Aorta (tissue), 5 donors: ENCODE data around the gene SKAP2. TPM values are rescaled to one million over a fixed set of nuclear protein-coding genes. Genes with fewer than 3 reads are reported as not detected.

ENCODE experiments used
- ATAC-seq: fragments of 200-7000 bp; cut with Tn5 transposase; one replicate; pipeline ENCODE4 v1.9.1; 2022; ENCODE audit warnings: moderate library complexity; ENCODE audit not compliant: low FRiP score
- DNase-seq, 2 donors: peaks; one replicate each; pipeline ENCODE4 v3.0.0-alpha.2; 2020
- H3K27ac ChIP-seq, 2 donors: one replicate each; pipeline ENCODE4 v1.5.1; 2013; ENCODE audit warnings: low read length in 2 of 2, mild to moderate bottlenecking in 2 of 2, moderate library complexity in 2 of 2, control low read depth in 1 of 2, inconsistent platforms in 1 of 2, low read depth in 1 of 2
- H3K27me3 ChIP-seq, 2 donors: one replicate each; pipeline ENCODE4 v1.6.1; 2013; ENCODE audit warnings: control low read depth in 1 of 2, low read length in 1 of 2, mild to moderate bottlenecking in 1 of 2, moderate library complexity in 1 of 2; ENCODE audit not compliant: insufficient read depth in 2 of 2, control insufficient read depth in 1 of 2
- H3K36me3 ChIP-seq, 2 donors: one replicate each; pipeline ENCODE4 v1.6.1; 2013; ENCODE audit warnings: control low read depth in 1 of 2, low read length in 1 of 2, mild to moderate bottlenecking in 1 of 2; ENCODE audit not compliant: insufficient read depth in 2 of 2, control insufficient read depth in 1 of 2
- H3K4me1 ChIP-seq, 2 donors: one replicate each; pipeline ENCODE4 v1.6.1; 2013; ENCODE audit warnings: low read length in 2 of 2, control low read depth in 1 of 2, mild to moderate bottlenecking in 1 of 2, moderate library complexity in 1 of 2; ENCODE audit not compliant: insufficient read depth in 2 of 2, control insufficient read depth in 1 of 2
- H3K4me3 ChIP-seq, 2 donors: one replicate each; pipeline ENCODE4 v1.5.1; 2013; ENCODE audit warnings: low read length in 2 of 2, control low read depth in 1 of 2, mild to moderate bottlenecking in 1 of 2
- H3K9me3 ChIP-seq: one replicate; pipeline ENCODE4 v1.6.1; 2013; ENCODE audit warnings: mild to moderate bottlenecking, low read length; ENCODE audit not compliant: control insufficient read depth
- WGBS, 2 donors: extraction: QIAGEN DNeasy Blood & Tissue Kit; methylation state at CpG; one replicate each; pipeline ENCODE4 v1.1.7; 2013; 5-methylcytosine and 5-hydroxymethylcytosine counted together
- intact Hi-C, 2 donors: fragments of 100-400 bp; cut with DNase I; formaldehyde crosslinking; loops; one replicate each; pipeline versions ENCODE4 v1.14.2 to v1.15.0; 2022
- polyA plus RNA-seq, 2 donors: library from polyadenylated mRNA; stranded (reverse); fragments of 200-250 nt; gene quantifications; one replicate each; pipeline ENCODE4 v1.2.3, GENCODE V29; 2013
- total RNA-seq, 2 donors: library from RNA; stranded (reverse); fragmentation: NEBNext Ultra II Directional; extraction: Animal tissue kit (Norgen Biotek cat#: 25700); gene quantifications; one replicate each; pipeline ENCODE4 v1.2.1, GENCODE V29; 2021
- donor health status: healthy with polysubstance abuse.
- donor health status: Bipolar disorder and iron deficiency.
- donor health status: DM: no; HTN: no; CAD: no.
- donor health status: DM: no; HTN: no; CAD: no.
- donor health status: DM: yes; HTN: yes; CAD: no.

Gene SKAP2
- total and polyA plus RNA-seq, 4 donors, result 11.4 to 48.5 (median 27.9) TPM

DNA sequence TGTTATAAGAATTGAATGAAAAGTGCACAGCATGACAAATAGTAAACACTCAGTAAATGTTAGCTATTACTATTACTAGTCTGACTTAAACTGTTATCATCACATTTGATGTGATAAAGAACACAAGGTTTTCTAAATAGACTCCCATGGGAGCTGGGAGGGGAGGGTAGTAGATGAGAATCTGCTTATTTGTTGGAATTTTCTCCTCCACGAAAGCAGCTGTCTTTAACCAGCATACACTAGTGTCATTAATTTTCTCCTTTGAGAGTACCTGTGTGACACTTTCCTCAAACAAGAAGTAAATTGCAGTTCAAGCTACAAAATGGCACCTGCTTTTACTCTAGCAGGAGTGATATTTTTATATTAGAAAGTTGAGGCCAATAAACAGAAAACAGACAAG is 200.1 kb downstream of the SKAP2 start:
- WGBS, 2 donors, result 86 to 93% methylated on average over 1 of the region's 1 CpG
- Histone ChIP-seq H3K36me3 (no peaks in the 10 kb centered on the region), H3K4me1 (no peaks in the 10 kb centered on the region), H3K27me3 (no peaks in the 10 kb centered on the region), H3K27ac (no peak overlapping the region), H3K4me3 (no peak overlapping the region), H3K9me3 (no peaks in the 10 kb centered on the region)
- intact Hi-C loops, result no loop called here
- ATAC-seq (no peak), DNase-seq (no peak)

DNA sequence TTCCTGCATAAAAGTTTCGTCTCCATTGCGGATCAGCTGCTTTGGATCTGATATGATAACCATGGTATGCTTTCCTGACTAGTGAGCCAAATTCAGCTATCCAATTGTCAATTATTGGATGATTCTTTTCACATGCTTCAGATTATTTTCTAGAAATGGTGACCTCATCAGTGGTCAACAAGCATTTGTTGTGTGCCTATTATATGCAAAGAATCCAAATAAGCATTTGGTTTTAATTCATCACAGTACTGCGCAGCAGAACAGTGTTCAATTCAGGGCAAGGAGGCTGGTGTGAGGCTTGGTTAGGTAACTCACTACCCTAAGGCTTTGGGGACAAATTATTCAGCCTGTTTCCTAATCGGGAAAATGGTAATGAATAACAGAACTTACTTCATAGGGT is 200.5 kb downstream of the SKAP2 start:
- no peak for ATAC-seq
- H3K27me3 ChIP-seq, result no peaks in the 10 kb centered on the region
- no peaks in the 10 kb centered on the region for H3K4me1 ChIP-seq
- WGBS, 2 donors, result 86 to 92% methylated on average over 4 of the region's 4 CpGs
- H3K4me3 ChIP-seq, result no peak overlapping the region
- intact Hi-C loops, result no loop called here
- H3K36me3 ChIP-seq, result no peaks in the 10 kb centered on the region
- no peaks in the 10 kb centered on the region for H3K9me3 ChIP-seq
- no peak overlapping the region for H3K27ac ChIP-seq
- DNase-seq, result no peak

DNA sequence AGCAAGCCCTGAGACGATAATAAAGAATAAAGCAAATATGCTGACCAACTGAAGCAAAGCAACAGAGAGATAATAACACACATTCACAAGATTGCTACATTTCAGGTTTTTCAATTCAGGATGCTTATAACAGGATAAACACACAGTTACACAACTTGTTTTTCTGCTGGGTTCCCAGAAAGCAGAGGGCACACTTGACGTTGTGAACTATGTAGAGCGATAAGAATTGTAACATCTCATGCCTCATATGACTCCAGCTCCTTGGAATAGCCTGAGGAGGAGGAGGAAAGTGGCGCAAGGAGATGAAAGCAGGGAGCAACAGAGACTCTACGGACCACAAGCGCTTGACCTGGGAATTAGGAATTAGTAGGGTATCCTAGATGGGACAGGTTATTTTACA is 201.7 kb downstream of the SKAP2 start:
- Histone ChIP-seq H3K27ac (no peak overlapping the region), H3K27me3 (no peaks in the 10 kb centered on the region), H3K4me3 (no peak overlapping the region), H3K9me3 (no peaks in the 10 kb centered on the region), H3K4me1 (no peaks in the 10 kb centered on the region), H3K36me3 (no peaks in the 10 kb centered on the region)
- no peak for DNase-seq
- no peak for ATAC-seq
- WGBS, 2 donors, result 90 to 91% methylated on average over 6 of the region's 6 CpGs
- intact Hi-C loops, result no loop called here

DNA sequence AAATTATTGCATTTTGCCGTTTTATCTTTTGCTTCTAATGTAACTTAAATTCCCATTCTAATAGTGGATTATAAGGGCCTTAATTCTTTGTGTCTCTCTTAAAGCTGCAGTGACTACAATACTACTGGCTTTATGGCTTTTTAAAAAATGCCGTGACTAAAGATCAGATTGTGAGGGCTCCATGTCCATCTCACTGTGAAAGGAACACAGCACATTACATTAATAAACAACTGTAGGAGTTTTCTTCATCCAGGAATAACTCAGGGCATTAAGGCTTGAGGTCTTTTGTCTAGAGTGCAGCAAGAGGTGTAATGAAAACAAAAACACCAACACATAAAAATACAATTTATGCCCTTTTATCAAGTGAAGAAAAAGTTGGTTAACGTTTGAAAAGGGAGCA is 205.3 kb downstream of the SKAP2 start:
- no peaks in the 10 kb centered on the region for H3K4me1 ChIP-seq
- intact Hi-C loops, result loop anchor here in 1 of 2 donors (10.0 kb wide), 1 partner anchor 574 kb away; no protein-coding TSS in a partner anchor
- H3K27ac ChIP-seq, result no peak overlapping the region
- H3K4me3 ChIP-seq, result no peak overlapping the region
- H3K27me3 ChIP-seq, result no peaks in the 10 kb centered on the region
- DNase-seq, result no peak
- H3K36me3 ChIP-seq, result no peaks in the 10 kb centered on the region
- no peaks in the 10 kb centered on the region for H3K9me3 ChIP-seq
- WGBS, 2 donors, result 85% methylated on average over 3 of the region's 3 CpGs
- no peak for ATAC-seq

GRCh38 chr7:26658389-26659084 is 205.9 kb downstream of the SKAP2 start:
- ATAC-seq, result no peak
- Histone ChIP-seq H3K9me3 (no peaks in the 10 kb centered on the region), H3K4me1 (no peaks in the 10 kb centered on the region), H3K36me3 (no peaks in the 10 kb centered on the region), H3K27ac (no peak overlapping the region), H3K27me3 (no peaks in the 10 kb centered on the region), H3K4me3 (no peak overlapping the region)
- intact Hi-C loops, result loop anchor here in 1 of 2 donors (10.0 kb wide), 1 partner anchor 574 kb away; no protein-coding TSS in a partner anchor
- no peak for DNase-seq
- WGBS, 2 donors, result 85 to 91% methylated on average over 7 of the region's 7 CpGs

GRCh38 chr7:26657686-26658388 is 206.6 kb downstream of the SKAP2 start:
- Histone ChIP-seq H3K9me3 (no peaks in the 10 kb centered on the region), H3K4me1 (no peaks in the 10 kb centered on the region), H3K27me3 (no peaks in the 10 kb centered on the region), H3K36me3 (no peaks in the 10 kb centered on the region), H3K4me3 (no peak overlapping the region), H3K27ac (no peak overlapping the region)
- intact Hi-C loops, result loop anchor here in 1 of 2 donors (10.0 kb wide), 1 partner anchor 573 kb away; no protein-coding TSS in a partner anchor
- 61 to 65% methylated on average over 15 of the region's 15 CpGs for WGBS, 2 donors
- no peak for ATAC-seq
- no peak for DNase-seq

DNA sequence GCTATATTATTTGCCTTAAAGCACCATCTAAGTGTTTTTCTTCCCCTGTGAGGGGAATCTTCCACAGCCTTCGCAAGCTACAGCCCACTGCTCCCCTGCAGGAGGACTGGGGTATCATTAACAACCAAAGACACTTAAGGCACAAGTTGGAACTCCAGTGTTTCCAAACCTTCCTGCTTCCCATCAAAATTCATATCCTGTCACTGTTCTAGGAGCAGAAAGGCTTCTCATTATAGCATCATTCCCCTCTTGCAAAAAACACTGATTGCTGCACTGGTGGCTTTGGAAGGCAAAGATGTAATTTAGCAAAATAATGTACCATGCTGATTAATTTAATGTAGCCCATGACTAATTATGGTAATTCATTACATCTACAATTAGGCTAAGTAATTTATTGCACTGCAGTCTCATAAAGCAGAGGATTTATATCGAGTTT is 207.2 kb downstream of the SKAP2 start:
- no peak for DNase-seq
- Histone ChIP-seq H3K27me3 (no peaks in the 10 kb centered on the region), H3K4me3 (no peak overlapping the region), H3K4me1 (no peaks in the 10 kb centered on the region), H3K36me3 (no peaks in the 10 kb centered on the region), H3K9me3 (no peaks in the 10 kb centered on the region), H3K27ac (no peak overlapping the region)
- no peak for ATAC-seq
- intact Hi-C loops, result loop anchor here in 1 of 2 donors (10.0 kb wide), 1 partner anchor 572 kb away; no protein-coding TSS in a partner anchor
- 66 to 75% methylated on average over 2 of the region's 2 CpGs for WGBS, 2 donors

DNA sequence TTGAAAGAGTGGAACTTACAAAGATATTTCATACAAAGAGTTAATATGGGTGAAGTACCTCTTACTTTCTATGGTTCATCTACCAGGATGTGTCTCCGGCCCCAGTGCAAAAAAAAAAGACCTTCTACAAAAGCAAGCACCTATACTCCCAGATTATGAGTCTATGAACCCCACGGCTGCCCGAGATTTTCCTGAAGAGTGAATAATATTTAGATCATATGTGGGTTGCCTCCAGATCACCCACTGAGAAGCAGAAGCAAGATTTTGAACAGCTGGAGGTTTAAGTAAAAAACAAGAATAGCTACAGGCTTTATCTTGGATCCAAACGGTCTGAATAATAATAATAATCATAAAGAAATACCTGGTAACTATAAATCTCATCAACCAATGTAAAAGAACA is 207.7 kb downstream of the SKAP2 start:
- H3K27me3 ChIP-seq, result no peaks in the 10 kb centered on the region
- ATAC-seq (no peak), DNase-seq (no peak)
- H3K4me1 ChIP-seq, result no peaks in the 10 kb centered on the region
- H3K36me3 ChIP-seq, result no peaks in the 10 kb centered on the region
- no peak overlapping the region for H3K27ac ChIP-seq
- intact Hi-C loops, result loop anchor here in 1 of 2 donors (10.0 kb wide), 1 partner anchor 572 kb away; no protein-coding TSS in a partner anchor
- H3K9me3 ChIP-seq, result no peaks in the 10 kb centered on the region
- WGBS, 2 donors, result 66 to 69% methylated on average over 4 of the region's 4 CpGs
- no peak overlapping the region for H3K4me3 ChIP-seq
